Measurements from ENCODE around the gene UBASH3B. TPM values are rescaled to one million over a fixed set of nuclear protein-coding genes. Genes with fewer than 3 reads are reported as not detected.

Gene UBASH3B
- total RNA-seq, 1 experiment from 2014 or later: 8.0 TPM

- Histone ChIP-seq H3K9ac (ENCODE audit: extremely low read depth, insufficient read length, low read length) (no peak overlapping the region), H3K79me1 (ENCODE audit: insufficient read depth, low read depth, low read length, poor library complexity, severe bottlenecking) (no peaks in the 10 kb centered on the region), H3K79me2 (ENCODE audit: insufficient read depth, low read length) (no peaks in the 10 kb centered on the region), H3T11ph (ENCODE audit: low read length) (no peak overlapping the region), H3K23me2 (ENCODE audit: insufficient read length, low read depth, low read length, poor library complexity, severe bottlenecking) (no peaks in the 10 kb centered on the region), H3K23ac (ENCODE audit: insufficient read length, low read depth, low read length) (no peak overlapping the region), H2BK5ac (ENCODE audit: insufficient read length, low read length) (no peak overlapping the region), H3K27ac (ENCODE audit: insufficient read length, low read depth, low read length) (no peak overlapping the region), H4K91ac (ENCODE audit: insufficient read length, low read depth, low read length) (no peak overlapping the region), H4K5ac (ENCODE audit: insufficient read length, low read depth, low read length) (no peak overlapping the region), H2AFZ (ENCODE audit: low read length) (no peak overlapping the region), H2BK120ac (ENCODE audit: low read depth, low read length, poor library complexity, severe bottlenecking) (no peak overlapping the region), H2BK12ac (ENCODE audit: insufficient read length, low read depth, low read length) (no peak overlapping the region), H3K56ac (ENCODE audit: insufficient read length, low read depth, low read length) (no peak overlapping the region), H3K9me3 (ENCODE audit: control insufficient read depth, low read depth, low read length) (no peaks in the 10 kb centered on the region), H2AK5ac (ENCODE audit: insufficient read length, low read length) (no peak overlapping the region), H4K8ac (replicated peaks; ENCODE audit: insufficient read length, low read depth, low read length) (no peak overlapping the region), H4K20me1 (ENCODE audit: control insufficient read depth, insufficient read depth, insufficient read length) (peaks cover 2% of the 10 kb centered on the region), H2BK20ac (ENCODE audit: low read depth, low read length, poor library complexity, severe bottlenecking) (no peak overlapping the region), H3K4me2 (ENCODE audit: insufficient read depth, insufficient read length, low read length) (no peak overlapping the region), H2BK15ac (ENCODE audit: low read depth, low read length) (no peak overlapping the region), H3K4me1 (ENCODE audit: insufficient read depth, low read length) (no peaks in the 10 kb centered on the region), H3K18ac (ENCODE audit: insufficient read length, low read depth, low read length) (no peak overlapping the region), H3K4ac (ENCODE audit: low read depth, low read length) (no peak overlapping the region), H3K27me3 (ENCODE audit: insufficient read depth, low read length) (no peaks in the 10 kb centered on the region), H3K14ac (ENCODE audit: insufficient read depth, low read length) (no peak overlapping the region)
- Mint-ChIP-seq H3K27me3 (ENCODE audit: low read depth) (no peaks in the 10 kb centered on the region), H3K9me3 (no peaks in the 10 kb centered on the region), H3K27ac (no peak overlapping the region), H3K36me3 (ENCODE audit: insufficient read depth in 1 of 3, low read depth in 3 of 3) (no peaks in the 10 kb centered on the region), H3K4me3 (no peak overlapping the region), H3K4me1 (peaks cover 3 to 12% of the 10 kb centered on the region in 2 experiments; a peak in 3 of 4 replicates)
- WGBS (ENCODE audit: extremely low coverage, insufficient read length, low lambda C conversion rate): no CpG with 5 or more reads among the region's 8 CpGs
- TF ChIP-seq, protein P1, sequence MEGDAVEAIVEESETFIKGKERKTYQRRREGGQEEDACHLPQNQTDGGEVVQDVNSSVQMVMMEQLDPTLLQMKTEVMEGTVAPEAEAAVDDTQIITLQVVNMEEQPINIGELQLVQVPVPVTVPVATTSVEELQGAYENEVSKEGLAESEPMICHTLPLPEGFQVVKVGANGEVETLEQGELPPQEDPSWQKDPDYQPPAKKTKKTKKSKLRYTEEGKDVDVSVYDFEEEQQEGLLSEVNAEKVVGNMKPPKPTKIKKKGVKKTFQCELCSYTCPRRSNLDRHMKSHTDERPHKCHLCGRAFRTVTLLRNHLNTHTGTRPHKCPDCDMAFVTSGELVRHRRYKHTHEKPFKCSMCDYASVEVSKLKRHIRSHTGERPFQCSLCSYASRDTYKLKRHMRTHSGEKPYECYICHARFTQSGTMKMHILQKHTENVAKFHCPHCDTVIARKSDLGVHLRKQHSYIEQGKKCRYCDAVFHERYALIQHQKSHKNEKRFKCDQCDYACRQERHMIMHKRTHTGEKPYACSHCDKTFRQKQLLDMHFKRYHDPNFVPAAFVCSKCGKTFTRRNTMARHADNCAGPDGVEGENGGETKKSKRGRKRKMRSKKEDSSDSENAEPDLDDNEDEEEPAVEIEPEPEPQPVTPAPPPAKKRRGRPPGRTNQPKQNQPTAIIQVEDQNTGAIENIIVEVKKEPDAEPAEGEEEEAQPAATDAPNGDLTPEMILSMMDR (conservative IDR thresholded peaks at IDR 0.05): no peak
- no peak for DNase-seq
Observed at GRCh38 chr11:122758339-122758738, 102.8 kb downstream of the UBASH3B start.
